GM18505 (cell line): ENCODE measurements around the gene SETD1A.

Experiments used
- ATAC-seq: cut with Tn5 transposase; IDR thresholded peaks from one replicate; pipeline ENCODE4 v1.9.1; 2021; ENCODE audit not compliant: unreplicated experiment
- POLR2A ChIP-seq: IDR thresholded peaks from 4 replicates; pipeline ENCODE4 v1.6.1; 2011; ENCODE audit warnings: borderline replicate concordance; ENCODE audit not compliant: insufficient read depth, insufficient read length; ENCODE audit errors: extremely low read depth

Gene SETD1A

GRCh38 chr16:30953511-30954124 lies 3.9 kb upstream of the SETD1A start:
- no peak for ATAC-seq

GRCh38 chr16:30954993-30955392 lies 2.6 kb upstream of the SETD1A start:
- no peak for TF ChIP-seq POLR2A
- ATAC-seq: no peak

More at GRCh38 chr16:30953511-30954124, 3.9 kb upstream of the SETD1A start:
- no peak for TF ChIP-seq POLR2A

- peak; percentile 54 for ATAC-seq
- TF ChIP-seq POLR2A: peak; percentile 7
These were observed 726 bp upstream of the SETD1A start for GRCh38 chr16:30956601-30957455.

GRCh38 chr16:30958175-30959079 lies 873 bp downstream of the SETD1A start:
- no peak for TF ChIP-seq POLR2A
- peak; percentile 32 for ATAC-seq

GRCh38 chr16:30961384-30961783 lies 3.8 kb downstream of the SETD1A start:
- ATAC-seq: no peak
- no peak for TF ChIP-seq POLR2A

GRCh38 chr16:30963925-30964511 lies 6.5 kb downstream of the SETD1A start:
- TF ChIP-seq POLR2A: no peak
- no peak for ATAC-seq

- no peak for ATAC-seq
- TF ChIP-seq POLR2A: no peak
These were observed 7.1 kb downstream of the SETD1A start for GRCh38 chr16:30964574-30965226.

- no peak for TF ChIP-seq POLR2A
- ATAC-seq: no peak
These were observed 7.9 kb downstream of the SETD1A start for GRCh38 chr16:30965436-30965835.

- ATAC-seq: no peak
- TF ChIP-seq POLR2A: no peak
These were observed 8.6 kb downstream of the SETD1A start for GRCh38 chr16:30966033-30966619.

GRCh38 chr16:30967795-30968194 lies 10.2 kb downstream of the SETD1A start:
- TF ChIP-seq POLR2A: no peak
- no peak for ATAC-seq

GRCh38 chr16:30969246-30969842 lies 11.8 kb downstream of the SETD1A start:
- no peak for ATAC-seq
- no peak for TF ChIP-seq POLR2A

GRCh38 chr16:30971298-30971697 lies 13.7 kb downstream of the SETD1A start:
- ATAC-seq: no peak
- TF ChIP-seq POLR2A: no peak
